K562 (cell line): ENCODE measurements around the gene NRAP. TPM values are rescaled to one million over a fixed set of nuclear protein-coding genes. Genes with fewer than 3 reads are reported as not detected.

Experiments
- ATAC-seq: fragments of 200-7000 bp; cut with Tn5 transposase; 3 replicates; pipeline ENCODE4 v1.9.1; 2020; ENCODE audit warnings: moderate library complexity
- BruUV-seq: library from RNA; stranded (reverse); fragments of 400-500 nt; replicated peaks from 2 replicates; lab custom pipeline; 2021; lab: Mats Ljungman, UMichigan
- CTCF ChIA-PET: fragments of 300-600 bp; formaldehyde crosslinking; extraction: SDS; loops from one replicate; lab custom pipeline; 2021; ENCODE audit warnings: low intra/inter-chr PET ratio; lab: Yijun Ruan, JAX
- POLR2A ChIA-PET: fragments of 300-600, 350-650 bp; sonication (Branson Sonifier 250); formaldehyde crosslinking; extraction: SDS; loops from one replicate; lab custom pipeline; 2021; ENCODE audit warnings: antibody characterized with exemption, inconsistent platforms; lab: Yijun Ruan, JAX
- DNase-seq, 4 experiments: peaks; one replicate each; pipeline versions ENCODE4 v3.0.0 to v3.0.0-alpha.2; 2011 to 2018; ENCODE audit warnings: low spot score in 3 of 4, mixed read lengths in 3 of 4; ENCODE audit errors: extremely low read depth in 1 of 4
- FAIRE-seq: peaks from 2 replicates; lab custom pipeline; 2011; peaks lifted over from hg19 to GRCh38; lab: Jason Lieb, UNC
- H2AFZ ChIP-seq: 2 replicates; pipeline ENCODE4 v1.6.0; 2011; ENCODE audit warnings: low read depth, low read length, control low read depth, inconsistent platforms
- H3K27ac ChIP-seq: fragments of 200-600 bp; 3 replicates; pipeline ENCODE4 v1.8.0; 2011; ENCODE audit warnings: low read depth, mild to moderate bottlenecking, control low read depth, inconsistent platforms, low read length, moderate library complexity, mixed read lengths; ENCODE audit errors: extremely low read depth
- H3K27me3 ChIP-seq, 2 experiments: fragments of 300-600 bp in 1 of 2; 2 replicates in 1 of 2; 3 replicates in 1 of 2; pipeline versions ENCODE4 v1.6.0 to v1.8.0; 2011; ENCODE audit warnings: inconsistent platforms in 2 of 2, low read length in 2 of 2, mild to moderate bottlenecking in 1 of 2, mixed read lengths in 1 of 2, moderate library complexity in 1 of 2; ENCODE audit not compliant: control insufficient read depth in 2 of 2, insufficient read depth in 2 of 2
- H3K36me3 ChIP-seq: fragments of 300-600 bp; 3 replicates; pipeline ENCODE4 v1.8.0; 2011; ENCODE audit warnings: mild to moderate bottlenecking, low read length, inconsistent platforms; ENCODE audit not compliant: control insufficient read depth, insufficient read depth
- H3K4me1 ChIP-seq, 2 experiments: fragments of 200-600 bp in 1 of 2; replicated peaks in 1 of 2; 2 replicates in 1 of 2; 3 replicates in 1 of 2; pipeline versions ENCODE4 v1.5.1 to v1.8.0; 2011; ENCODE audit warnings: inconsistent platforms in 2 of 2, low read length in 2 of 2, mild to moderate bottlenecking in 1 of 2, mixed read lengths in 1 of 2, moderate library complexity in 1 of 2; ENCODE audit not compliant: control insufficient read depth in 2 of 2, insufficient read depth in 2 of 2
- H3K4me2 ChIP-seq: 2 replicates; pipeline ENCODE4 v1.6.1; 2011; ENCODE audit warnings: low read length, control low read depth, inconsistent platforms, mixed read lengths; ENCODE audit not compliant: insufficient read depth
- H3K4me3 ChIP-seq: fragments of 200-600 bp; sonication (generic), shearing (Covaris generic); 2 replicates; pipeline ENCODE4 v1.5.1; 2016; ENCODE audit warnings: control low read depth, inconsistent platforms
- H3K79me2 ChIP-seq: fragments of 200-600 bp; 3 replicates; pipeline ENCODE4 v1.8.0; 2011; ENCODE audit warnings: low read length, inconsistent platforms; ENCODE audit not compliant: control insufficient read depth, insufficient read depth
- H3K9ac ChIP-seq, 2 experiments: 2 replicates each; pipeline versions ENCODE4 v1.6.0 to v1.6.1; 2011; ENCODE audit warnings: low read depth in 2 of 2, low read length in 2 of 2, control low read depth in 1 of 2, inconsistent platforms in 1 of 2, mild to moderate bottlenecking in 1 of 2, mixed read lengths in 1 of 2; ENCODE audit not compliant: insufficient read depth in 1 of 2
- H3K9me1 ChIP-seq: one replicate; pipeline ENCODE4 v1.6.0; 2011; ENCODE audit warnings: inconsistent platforms, mild to moderate bottlenecking, low read length, moderate library complexity; ENCODE audit not compliant: control insufficient read depth, insufficient read depth
- H3K9me3 ChIP-seq: replicated peaks from 2 replicates; pipeline ENCODE4 v1.5.1; 2011; ENCODE audit warnings: low read depth, low read length, inconsistent platforms; ENCODE audit not compliant: control insufficient read depth, insufficient read depth
- H4K20me1 ChIP-seq: replicated peaks from 2 replicates; pipeline ENCODE4 v1.6.1; 2011; ENCODE audit warnings: low read length, inconsistent platforms, mixed read lengths; ENCODE audit not compliant: control insufficient read depth, insufficient read depth
- NFRKB ChIP-seq: fragments of 450-650 bp; IDR thresholded peaks from 2 replicates; pipeline ENCODE4 v1.6.1; 2016; ENCODE audit warnings: low read depth
- ZFPM2 ChIP-seq: fragments of 250-450 bp; sonication (Bioruptor Pico); IDR thresholded peaks from 2 replicates; pipeline ENCODE4 v1.5.1; 2022; ENCODE audit warnings: mild to moderate bottlenecking
- in situ Hi-C: fragments of 300-500 bp; cut with MboI; formaldehyde crosslinking; loops from 4 replicates; pipeline ENCODE4 v1.15.0; 2018; ENCODE audit warnings: inconsistent platforms, mixed read lengths
- intact Hi-C: fragments of 100-400 bp; cut with micrococcal nuclease; formaldehyde crosslinking; loops from 2 replicates; pipeline ENCODE4 v1.14.2; 2022
- polyA plus RNA-seq, 8 experiments: library from polyadenylated mRNA; depleted of rRNA in 4 of 8; stranded (reverse) in 5 of 8; unstranded in 3 of 8; fragments of >200 nt; fragmentation: Nextera tagmentation in 2 of 8; fragmentation: Illumina TruSeq in 1 of 8; extraction: Ambion mirVana in 2 of 8; extraction: Trizol in 1 of 8; gene quantifications; 2 replicates each; pipeline versions ENCODE4 v1.2.1 to v1.2.3, GENCODE V29; 2011 to 2014; ENCODE audit warnings: inconsistent platforms in 1 of 8, missing spikeins in 1 of 8
- total RNA-seq, 7 experiments: library from RNA; depleted of rRNA in 6 of 7; stranded (reverse); fragments of >200 nt in 6 of 7; fragmentation: Illumina TruSeq in 2 of 7; extraction: Trizol in 2 of 7; gene quantifications; 2 replicates each; pipeline versions ENCODE4 v1.2.1 to v1.2.3, GENCODE V29; 2011 to 2021; ENCODE audit warnings: low replicate concordance in 1 of 7
- TF ChIP-seq, protein P1 (sequence below), 2 experiments: IDR thresholded peaks; 2 replicates each; pipeline ENCODE4 v1.6.1; 2012; ENCODE audit warnings: improper control_type of control experiment in 2 of 2, low read depth in 2 of 2, low read length in 2 of 2, borderline replicate concordance in 1 of 2
- TF ChIP-seq, protein P2 (sequence below): fragments of 450-650 bp; IDR thresholded peaks from 2 replicates; pipeline ENCODE4 v1.6.1; 2016; ENCODE audit warnings: mild to moderate bottlenecking, moderate library complexity
- TF ChIP-seq, protein P3 (sequence below): sonication (generic); formaldehyde crosslinking; IDR thresholded peaks from 2 replicates; pipeline ENCODE4 v1.8.0; 2022; ENCODE audit warnings: mild to moderate bottlenecking, missing genetic modification reagents, borderline replicate concordance

NRAP gene
- total and polyA plus RNA-seq, 9 of the 15 experiments (the other 6 are each of a cell fraction or from before 2014, with no cell fraction given) = not detected

DNA sequence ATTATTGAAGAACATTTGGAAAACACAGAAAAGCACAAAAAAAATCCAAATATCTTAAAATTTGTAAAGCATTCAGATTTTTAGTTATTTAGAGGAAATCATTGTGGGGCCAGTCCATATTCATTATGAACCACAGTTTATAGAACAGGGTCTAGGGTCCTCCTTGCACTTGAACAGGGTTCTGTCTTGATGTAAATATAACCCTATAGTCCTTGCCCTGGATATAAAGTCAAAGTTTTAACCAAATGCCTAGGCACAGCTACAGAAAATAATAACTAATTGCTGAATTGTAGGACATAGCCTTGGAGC lies 41.5 kb upstream of the NRAP start:
- H4K20me1 ChIP-seq = no peaks in the 10 kb centered on the region
- no peaks in the 10 kb centered on the region for H3K36me3 ChIP-seq
- H3K4me1 ChIP-seq = no peaks in the 10 kb centered on the region
- DNase-seq = no peak
- in situ Hi-C loops = loop anchor here (10.0 kb wide), 1 partner anchor 400 kb away; no protein-coding TSS in a partner anchor
- no peaks in the 10 kb centered on the region for H3K9me1 ChIP-seq
- H2AFZ ChIP-seq = no peak overlapping the region
- intact Hi-C loops = loop anchor here (1.0 to 10.0 kb wide), 3 partner anchors 92 to 600 kb away; no protein-coding TSS in a partner anchor
- H3K27me3 ChIP-seq = peaks cover 0 to 12% of the 10 kb centered on the region in 2 experiments; a peak in 1 of 5 replicates
- POLR2A ChIA-PET = no interaction called here
- H3K79me2 ChIP-seq = no peaks in the 10 kb centered on the region
- no peak overlapping the region for H3K27ac ChIP-seq
- H3K4me2 ChIP-seq = no peak overlapping the region
- no peak; the same call in 2 of the 3 replicates for ATAC-seq
- BruUV-seq = no TSS peak
- FAIRE-seq = no peak
- H3K9ac ChIP-seq = no peak overlapping the region
- H3K4me3 ChIP-seq = no peak overlapping the region
- H3K9me3 ChIP-seq = no peaks in the 10 kb centered on the region
- CTCF ChIA-PET = interaction anchor here (0.7 to 2.0 kb wide), 2 partner anchors 144 to 398 kb away, joined by 3 to 8 read pairs; no protein-coding TSS in a partner anchor
- TF ChIP-seq, protein P1, sequence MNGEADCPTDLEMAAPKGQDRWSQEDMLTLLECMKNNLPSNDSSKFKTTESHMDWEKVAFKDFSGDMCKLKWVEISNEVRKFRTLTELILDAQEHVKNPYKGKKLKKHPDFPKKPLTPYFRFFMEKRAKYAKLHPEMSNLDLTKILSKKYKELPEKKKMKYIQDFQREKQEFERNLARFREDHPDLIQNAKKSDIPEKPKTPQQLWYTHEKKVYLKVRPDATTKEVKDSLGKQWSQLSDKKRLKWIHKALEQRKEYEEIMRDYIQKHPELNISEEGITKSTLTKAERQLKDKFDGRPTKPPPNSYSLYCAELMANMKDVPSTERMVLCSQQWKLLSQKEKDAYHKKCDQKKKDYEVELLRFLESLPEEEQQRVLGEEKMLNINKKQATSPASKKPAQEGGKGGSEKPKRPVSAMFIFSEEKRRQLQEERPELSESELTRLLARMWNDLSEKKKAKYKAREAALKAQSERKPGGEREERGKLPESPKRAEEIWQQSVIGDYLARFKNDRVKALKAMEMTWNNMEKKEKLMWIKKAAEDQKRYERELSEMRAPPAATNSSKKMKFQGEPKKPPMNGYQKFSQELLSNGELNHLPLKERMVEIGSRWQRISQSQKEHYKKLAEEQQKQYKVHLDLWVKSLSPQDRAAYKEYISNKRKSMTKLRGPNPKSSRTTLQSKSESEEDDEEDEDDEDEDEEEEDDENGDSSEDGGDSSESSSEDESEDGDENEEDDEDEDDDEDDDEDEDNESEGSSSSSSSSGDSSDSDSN (IDR thresholded peaks at IDR 0.05; ENCODE audit: borderline replicate concordance in 1 of 2, low read depth in 2 of 2, low read length in 2 of 2) = no peak
- no peak for TF ChIP-seq ZFPM2
- TF ChIP-seq NFRKB = no peak
- TF ChIP-seq, protein P2, sequence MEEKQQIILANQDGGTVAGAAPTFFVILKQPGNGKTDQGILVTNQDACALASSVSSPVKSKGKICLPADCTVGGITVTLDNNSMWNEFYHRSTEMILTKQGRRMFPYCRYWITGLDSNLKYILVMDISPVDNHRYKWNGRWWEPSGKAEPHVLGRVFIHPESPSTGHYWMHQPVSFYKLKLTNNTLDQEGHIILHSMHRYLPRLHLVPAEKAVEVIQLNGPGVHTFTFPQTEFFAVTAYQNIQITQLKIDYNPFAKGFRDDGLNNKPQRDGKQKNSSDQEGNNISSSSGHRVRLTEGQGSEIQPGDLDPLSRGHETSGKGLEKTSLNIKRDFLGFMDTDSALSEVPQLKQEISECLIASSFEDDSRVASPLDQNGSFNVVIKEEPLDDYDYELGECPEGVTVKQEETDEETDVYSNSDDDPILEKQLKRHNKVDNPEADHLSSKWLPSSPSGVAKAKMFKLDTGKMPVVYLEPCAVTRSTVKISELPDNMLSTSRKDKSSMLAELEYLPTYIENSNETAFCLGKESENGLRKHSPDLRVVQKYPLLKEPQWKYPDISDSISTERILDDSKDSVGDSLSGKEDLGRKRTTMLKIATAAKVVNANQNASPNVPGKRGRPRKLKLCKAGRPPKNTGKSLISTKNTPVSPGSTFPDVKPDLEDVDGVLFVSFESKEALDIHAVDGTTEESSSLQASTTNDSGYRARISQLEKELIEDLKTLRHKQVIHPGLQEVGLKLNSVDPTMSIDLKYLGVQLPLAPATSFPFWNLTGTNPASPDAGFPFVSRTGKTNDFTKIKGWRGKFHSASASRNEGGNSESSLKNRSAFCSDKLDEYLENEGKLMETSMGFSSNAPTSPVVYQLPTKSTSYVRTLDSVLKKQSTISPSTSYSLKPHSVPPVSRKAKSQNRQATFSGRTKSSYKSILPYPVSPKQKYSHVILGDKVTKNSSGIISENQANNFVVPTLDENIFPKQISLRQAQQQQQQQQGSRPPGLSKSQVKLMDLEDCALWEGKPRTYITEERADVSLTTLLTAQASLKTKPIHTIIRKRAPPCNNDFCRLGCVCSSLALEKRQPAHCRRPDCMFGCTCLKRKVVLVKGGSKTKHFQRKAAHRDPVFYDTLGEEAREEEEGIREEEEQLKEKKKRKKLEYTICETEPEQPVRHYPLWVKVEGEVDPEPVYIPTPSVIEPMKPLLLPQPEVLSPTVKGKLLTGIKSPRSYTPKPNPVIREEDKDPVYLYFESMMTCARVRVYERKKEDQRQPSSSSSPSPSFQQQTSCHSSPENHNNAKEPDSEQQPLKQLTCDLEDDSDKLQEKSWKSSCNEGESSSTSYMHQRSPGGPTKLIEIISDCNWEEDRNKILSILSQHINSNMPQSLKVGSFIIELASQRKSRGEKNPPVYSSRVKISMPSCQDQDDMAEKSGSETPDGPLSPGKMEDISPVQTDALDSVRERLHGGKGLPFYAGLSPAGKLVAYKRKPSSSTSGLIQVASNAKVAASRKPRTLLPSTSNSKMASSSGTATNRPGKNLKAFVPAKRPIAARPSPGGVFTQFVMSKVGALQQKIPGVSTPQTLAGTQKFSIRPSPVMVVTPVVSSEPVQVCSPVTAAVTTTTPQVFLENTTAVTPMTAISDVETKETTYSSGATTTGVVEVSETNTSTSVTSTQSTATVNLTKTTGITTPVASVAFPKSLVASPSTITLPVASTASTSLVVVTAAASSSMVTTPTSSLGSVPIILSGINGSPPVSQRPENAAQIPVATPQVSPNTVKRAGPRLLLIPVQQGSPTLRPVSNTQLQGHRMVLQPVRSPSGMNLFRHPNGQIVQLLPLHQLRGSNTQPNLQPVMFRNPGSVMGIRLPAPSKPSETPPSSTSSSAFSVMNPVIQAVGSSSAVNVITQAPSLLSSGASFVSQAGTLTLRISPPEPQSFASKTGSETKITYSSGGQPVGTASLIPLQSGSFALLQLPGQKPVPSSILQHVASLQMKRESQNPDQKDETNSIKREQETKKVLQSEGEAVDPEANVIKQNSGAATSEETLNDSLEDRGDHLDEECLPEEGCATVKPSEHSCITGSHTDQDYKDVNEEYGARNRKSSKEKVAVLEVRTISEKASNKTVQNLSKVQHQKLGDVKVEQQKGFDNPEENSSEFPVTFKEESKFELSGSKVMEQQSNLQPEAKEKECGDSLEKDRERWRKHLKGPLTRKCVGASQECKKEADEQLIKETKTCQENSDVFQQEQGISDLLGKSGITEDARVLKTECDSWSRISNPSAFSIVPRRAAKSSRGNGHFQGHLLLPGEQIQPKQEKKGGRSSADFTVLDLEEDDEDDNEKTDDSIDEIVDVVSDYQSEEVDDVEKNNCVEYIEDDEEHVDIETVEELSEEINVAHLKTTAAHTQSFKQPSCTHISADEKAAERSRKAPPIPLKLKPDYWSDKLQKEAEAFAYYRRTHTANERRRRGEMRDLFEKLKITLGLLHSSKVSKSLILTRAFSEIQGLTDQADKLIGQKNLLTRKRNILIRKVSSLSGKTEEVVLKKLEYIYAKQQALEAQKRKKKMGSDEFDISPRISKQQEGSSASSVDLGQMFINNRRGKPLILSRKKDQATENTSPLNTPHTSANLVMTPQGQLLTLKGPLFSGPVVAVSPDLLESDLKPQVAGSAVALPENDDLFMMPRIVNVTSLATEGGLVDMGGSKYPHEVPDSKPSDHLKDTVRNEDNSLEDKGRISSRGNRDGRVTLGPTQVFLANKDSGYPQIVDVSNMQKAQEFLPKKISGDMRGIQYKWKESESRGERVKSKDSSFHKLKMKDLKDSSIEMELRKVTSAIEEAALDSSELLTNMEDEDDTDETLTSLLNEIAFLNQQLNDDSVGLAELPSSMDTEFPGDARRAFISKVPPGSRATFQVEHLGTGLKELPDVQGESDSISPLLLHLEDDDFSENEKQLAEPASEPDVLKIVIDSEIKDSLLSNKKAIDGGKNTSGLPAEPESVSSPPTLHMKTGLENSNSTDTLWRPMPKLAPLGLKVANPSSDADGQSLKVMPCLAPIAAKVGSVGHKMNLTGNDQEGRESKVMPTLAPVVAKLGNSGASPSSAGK = no peak
- TF ChIP-seq, protein P3, sequence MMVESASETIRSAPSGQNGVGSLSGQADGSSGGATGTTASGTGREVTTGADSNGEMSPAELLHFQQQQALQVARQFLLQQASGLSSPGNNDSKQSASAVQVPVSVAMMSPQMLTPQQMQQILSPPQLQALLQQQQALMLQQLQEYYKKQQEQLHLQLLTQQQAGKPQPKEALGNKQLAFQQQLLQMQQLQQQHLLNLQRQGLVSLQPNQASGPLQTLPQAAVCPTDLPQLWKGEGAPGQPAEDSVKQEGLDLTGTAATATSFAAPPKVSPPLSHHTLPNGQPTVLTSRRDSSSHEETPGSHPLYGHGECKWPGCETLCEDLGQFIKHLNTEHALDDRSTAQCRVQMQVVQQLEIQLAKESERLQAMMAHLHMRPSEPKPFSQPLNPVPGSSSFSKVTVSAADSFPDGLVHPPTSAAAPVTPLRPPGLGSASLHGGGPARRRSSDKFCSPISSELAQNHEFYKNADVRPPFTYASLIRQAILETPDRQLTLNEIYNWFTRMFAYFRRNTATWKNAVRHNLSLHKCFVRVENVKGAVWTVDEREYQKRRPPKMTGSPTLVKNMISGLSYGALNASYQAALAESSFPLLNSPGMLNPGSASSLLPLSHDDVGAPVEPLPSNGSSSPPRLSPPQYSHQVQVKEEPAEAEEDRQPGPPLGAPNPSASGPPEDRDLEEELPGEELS (CRISPR knock-in tag) = no peak
